Gastroesophageal sphincter (tissue), 3 donors: ENCODE measurements around the gene CARS1.
"Not testable (repeated sequence)": the region's sequence is repeated elsewhere in the genome, so short reads cannot be mapped to it uniquely, and the experiment has no call there.

Experiments used
- POLR2A ChIP-seq, 2 donors: fragments of 450-650 bp; IDR thresholded peaks; one replicate each; pipeline ENCODE4 v1.6.1; 2017; ENCODE audit warnings: antibody characterized with exemption in 2 of 2, mild to moderate bottlenecking in 2 of 2, moderate library complexity in 1 of 2
- POLR2AphosphoS5 ChIP-seq: sonication (generic); formaldehyde crosslinking; IDR thresholded peaks from one replicate; pipeline ENCODE4 v1.6.1; 2017; ENCODE audit warnings: antibody characterized with exemption
- TF ChIP-seq, protein P1 (sequence below), 4 experiments: fragments of 200-600 bp in 2 of 4; fragments of 450-650 bp in 2 of 4; sonication (generic) in 1 of 4; IDR thresholded peaks; one replicate each; pipeline ENCODE4 v1.5.1; 2017 to 2019; ENCODE audit warnings: antibody characterized with exemption in 4 of 4, mild to moderate bottlenecking in 2 of 4, moderate library complexity in 2 of 4

DNA sequence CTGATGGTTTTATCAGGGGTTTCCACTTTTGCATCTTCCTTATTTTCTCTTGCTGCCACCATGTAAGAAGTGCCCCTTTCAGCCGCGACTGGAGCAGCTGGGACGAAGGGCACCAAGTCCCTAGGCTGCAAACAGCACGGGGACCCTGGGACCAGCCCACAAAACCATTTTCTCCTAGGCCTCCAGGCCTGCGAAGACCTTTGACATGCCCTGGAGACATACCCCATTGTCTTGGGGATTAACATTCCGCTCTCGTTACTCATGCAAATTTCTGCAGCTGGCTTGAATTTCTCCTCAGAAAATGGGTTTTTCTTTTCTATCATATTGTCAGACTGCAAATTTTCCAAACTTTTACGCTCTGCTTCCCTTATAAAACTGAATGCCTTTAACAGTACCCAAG lies 6.7 kb upstream of the CARS1 start:
- TF ChIP-seq, protein P1, sequence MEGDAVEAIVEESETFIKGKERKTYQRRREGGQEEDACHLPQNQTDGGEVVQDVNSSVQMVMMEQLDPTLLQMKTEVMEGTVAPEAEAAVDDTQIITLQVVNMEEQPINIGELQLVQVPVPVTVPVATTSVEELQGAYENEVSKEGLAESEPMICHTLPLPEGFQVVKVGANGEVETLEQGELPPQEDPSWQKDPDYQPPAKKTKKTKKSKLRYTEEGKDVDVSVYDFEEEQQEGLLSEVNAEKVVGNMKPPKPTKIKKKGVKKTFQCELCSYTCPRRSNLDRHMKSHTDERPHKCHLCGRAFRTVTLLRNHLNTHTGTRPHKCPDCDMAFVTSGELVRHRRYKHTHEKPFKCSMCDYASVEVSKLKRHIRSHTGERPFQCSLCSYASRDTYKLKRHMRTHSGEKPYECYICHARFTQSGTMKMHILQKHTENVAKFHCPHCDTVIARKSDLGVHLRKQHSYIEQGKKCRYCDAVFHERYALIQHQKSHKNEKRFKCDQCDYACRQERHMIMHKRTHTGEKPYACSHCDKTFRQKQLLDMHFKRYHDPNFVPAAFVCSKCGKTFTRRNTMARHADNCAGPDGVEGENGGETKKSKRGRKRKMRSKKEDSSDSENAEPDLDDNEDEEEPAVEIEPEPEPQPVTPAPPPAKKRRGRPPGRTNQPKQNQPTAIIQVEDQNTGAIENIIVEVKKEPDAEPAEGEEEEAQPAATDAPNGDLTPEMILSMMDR (IDR thresholded peaks at IDR 0.05) = not testable (repeated sequence)
- TF ChIP-seq POLR2A (IDR thresholded peaks at IDR 0.05); POLR2AphosphoS5: not testable (repeated sequence)
